Measurements from ENCODE around the gene TMEM218.

The TMEM218 gene

GRCh38 chr11:125074511-125075241, 36.8 kb downstream of the TMEM218 start:
- no peak for DNase-seq (ENCODE audit: low read depth)
- H3K4me3 ChIP-seq (ENCODE audit: control insufficient read depth, low read depth, low read length), result no peak overlapping the region
- TF ChIP-seq CTCF (IDR thresholded peaks at IDR 0.05; ENCODE audit: control insufficient read depth, insufficient read depth, low read depth, low read length, missing control alignments), result no peak

- TF ChIP-seq CTCF (IDR thresholded peaks at IDR 0.05; ENCODE audit: control insufficient read depth, insufficient read depth, low read depth, low read length, missing control alignments), result no peak
- DNase-seq (ENCODE audit: low read depth), result no peak
- no peak overlapping the region for H3K4me3 ChIP-seq (ENCODE audit: control insufficient read depth, low read depth, low read length)
Observed at GRCh38 chr11:125073616-125074483, 37.6 kb downstream of the TMEM218 start.

- no peak for TF ChIP-seq CTCF (IDR thresholded peaks at IDR 0.05; ENCODE audit: control insufficient read depth, insufficient read depth, low read depth, low read length, missing control alignments)
- no peak for DNase-seq (ENCODE audit: low read depth)
- no peak overlapping the region for H3K4me3 ChIP-seq (ENCODE audit: control insufficient read depth, low read depth, low read length)
Observed at GRCh38 chr11:125072961-125073590, 38.4 kb downstream of the TMEM218 start.

GRCh38 chr11:125072218-125072960, 39.0 kb downstream of the TMEM218 start:
- no peak overlapping the region for H3K4me3 ChIP-seq (ENCODE audit: control insufficient read depth, low read depth, low read length)
- TF ChIP-seq CTCF (IDR thresholded peaks at IDR 0.05; ENCODE audit: control insufficient read depth, insufficient read depth, low read depth, low read length, missing control alignments), result no peak
- no peak for DNase-seq (ENCODE audit: low read depth)

GRCh38 chr11:125071846-125072217, 39.6 kb downstream of the TMEM218 start:
- TF ChIP-seq CTCF (IDR thresholded peaks at IDR 0.05; ENCODE audit: control insufficient read depth, insufficient read depth, low read depth, low read length, missing control alignments), result no peak

GRCh38 chr11:125071435-125071834, 40.0 kb downstream of the TMEM218 start:
- no peak for DNase-seq (ENCODE audit: low read depth)
- H3K4me3 ChIP-seq (ENCODE audit: control insufficient read depth, low read depth, low read length), result no peak overlapping the region
- TF ChIP-seq CTCF (IDR thresholded peaks at IDR 0.05; ENCODE audit: control insufficient read depth, insufficient read depth, low read depth, low read length, missing control alignments), result no peak

More at GRCh38 chr11:125071846-125072217, 39.6 kb downstream of the TMEM218 start:
- no peak for DNase-seq (ENCODE audit: low read depth)
- H3K4me3 ChIP-seq (ENCODE audit: control insufficient read depth, low read depth, low read length), result no peak overlapping the region

Measured in AG09309 (cell line).